HT1080 (cell line): Measurements from ENCODE around the gene RAPGEFL1. TPM values are rescaled to one million over a fixed set of nuclear protein-coding genes. Genes with fewer than 3 reads are reported as not detected.

Source experiments
- small RNA-seq: library from RNA; depleted of rRNA; stranded (forward); fragments of <200 nt; gene quantifications from one replicate; pipeline ENCODE3, GENCODE V24; 2014
- total RNA-seq: library from RNA; depleted of rRNA; stranded (reverse); fragments of >200 nt; shearing (Covaris generic); gene quantifications from 2 replicates; pipeline ENCODE4 v1.2.3, GENCODE V29; 2014; rRNA removed

Gene RAPGEFL1
- total RNA-seq, 1 experiment from 2014 or later, result 1.6 TPM

Small RNA genes lying within 50 kb of the gene (small RNA-seq; reads per million reads assigned to genes)
- not detected for gene MIR6867

Other genes starting within 250 kb of the RAPGEFL1 start
- 19.6 and 20.9 TPM in 2 replicates for gene ORMDL3, start 249.9 kb upstream of the RAPGEFL1 start, total RNA-seq
- not detected in 2 replicates for gene LRRC3C, start 249.7 kb upstream of the RAPGEFL1 start, total RNA-seq
- gene GSDMA, start 214.5 kb upstream of the RAPGEFL1 start, total RNA-seq, result not detected in 2 replicates
- gene PSMD3, start 196.7 kb upstream of the RAPGEFL1 start, total RNA-seq, result 229 and 243 TPM in 2 replicates
- not detected in 2 replicates for gene CSF3, start 162.0 kb upstream of the RAPGEFL1 start, total RNA-seq
- 35.9 and 38.3 TPM in 2 replicates for gene MED24, start 123.1 kb upstream of the RAPGEFL1 start, total RNA-seq
- gene THRA, start 114.5 kb upstream of the RAPGEFL1 start, total RNA-seq, result 12.6 and 14.8 TPM in 2 replicates
- gene NR1D1, start 76.9 kb upstream of the RAPGEFL1 start, total RNA-seq, result 1.8 and 2.8 TPM in 2 replicates
- 42.5 and 51.3 TPM in 2 replicates for gene MSL1, start 55.5 kb upstream of the RAPGEFL1 start, total RNA-seq
- 26.7 and 31.5 TPM in 2 replicates for gene CASC3, start 36.9 kb upstream of the RAPGEFL1 start, total RNA-seq
- 4.2 and 5.4 TPM in 2 replicates for gene WIPF2, start 41.8 kb downstream of the RAPGEFL1 start, total RNA-seq
- gene CDC6, start 110.4 kb downstream of the RAPGEFL1 start, total RNA-seq, result 57.6 and 64.7 TPM in 2 replicates
- gene RARA, start 131.7 kb downstream of the RAPGEFL1 start, total RNA-seq, result 24.1 and 34.4 TPM in 2 replicates
- gene GJD3, start 187.3 kb downstream of the RAPGEFL1 start, total RNA-seq, result not detected in 2 replicates
- gene TOP2A, start 240.4 kb downstream of the RAPGEFL1 start, total RNA-seq, result 154 and 155 TPM in 2 replicates